Activated T-helper 9 cell treated with anti-CD3 and anti-CD28 coated beads, Interleukin-2, amount 50 U/mL, for 16 hours (primary cell): ENCODE measurements around the gene OPRL1.
"Not testable (repeated sequence)": the region's sequence is repeated elsewhere in the genome, so short reads cannot be mapped to it uniquely, and the experiment has no call there.

Experiments
- DNase-seq: peaks from one replicate; pipeline ENCODE4 v3.0.0-alpha.2; 2020; ENCODE audit warnings: low read depth

Gene OPRL1

DNA sequence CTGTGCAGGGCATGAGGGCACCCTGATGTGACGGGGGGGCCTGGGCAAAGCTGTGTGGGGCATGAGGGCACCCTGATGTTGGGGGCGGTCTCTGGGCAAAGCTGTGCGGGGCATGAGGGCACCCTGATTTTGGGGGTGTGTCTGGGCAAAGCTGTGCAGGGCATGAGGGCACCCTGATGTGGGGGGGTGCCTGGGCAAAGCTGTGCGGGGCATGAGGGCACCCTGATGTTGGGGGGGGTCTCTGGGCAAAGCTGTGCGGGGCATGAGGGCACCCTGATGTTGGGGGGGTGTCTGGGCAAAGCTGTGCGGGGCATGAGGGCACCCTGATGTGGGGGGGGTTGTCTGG, 37.5 kb downstream of the OPRL1 start:
- DNase-seq = not testable (repeated sequence)

DNA sequence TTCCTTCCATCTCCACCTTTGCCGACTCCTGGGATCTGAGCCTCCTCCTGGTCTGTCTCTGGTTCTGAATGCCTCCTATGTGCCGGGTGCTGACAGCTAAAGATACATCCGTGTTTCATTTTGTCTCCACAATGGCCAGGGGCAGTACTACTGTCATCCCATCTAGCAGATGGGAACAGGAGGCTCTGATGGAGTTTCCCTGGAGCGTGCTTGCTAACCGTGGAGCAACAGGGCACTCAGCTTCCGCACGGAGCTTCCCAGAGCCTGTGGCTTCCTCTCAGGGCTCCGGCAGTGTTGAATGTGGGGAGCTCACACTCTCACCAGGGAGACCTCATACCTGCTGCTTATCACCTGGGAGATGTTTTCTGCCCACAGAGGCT, 39.4 kb downstream of the OPRL1 start:
- DNase-seq = no peak

DNA sequence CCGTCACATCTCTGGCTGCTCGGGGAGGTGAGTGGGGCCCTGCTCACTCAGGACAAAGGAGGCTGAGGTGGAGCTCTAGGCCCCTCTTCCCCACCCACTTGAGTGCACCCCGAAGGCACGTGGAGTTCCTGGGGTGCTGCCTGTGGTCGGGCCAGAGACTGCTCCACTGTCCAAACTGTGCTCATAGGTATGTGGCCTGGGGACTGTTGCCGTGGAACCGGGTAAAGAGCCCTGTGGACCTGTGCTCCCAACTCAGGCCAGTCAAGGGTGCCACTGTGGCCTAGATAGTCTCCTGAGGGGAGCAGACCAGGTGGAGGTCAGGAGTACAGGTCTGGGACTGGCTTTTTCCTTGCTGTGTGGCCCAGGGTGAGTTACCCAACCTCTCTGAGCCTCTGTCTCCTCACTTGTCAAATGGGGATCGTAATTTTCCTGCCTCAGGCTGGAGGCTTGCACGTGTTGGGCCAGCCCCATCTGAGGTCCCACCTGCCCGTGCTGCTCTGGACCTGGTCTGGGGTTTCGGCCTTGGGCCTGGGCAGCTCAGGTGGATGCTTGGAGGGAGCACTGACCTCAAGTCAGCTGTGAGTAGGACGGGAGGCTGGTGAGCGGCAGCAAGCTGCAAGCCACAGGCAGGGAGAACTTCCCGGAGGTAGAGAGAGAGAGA, 39.9 kb downstream of the OPRL1 start:
- no peak for DNase-seq

DNA sequence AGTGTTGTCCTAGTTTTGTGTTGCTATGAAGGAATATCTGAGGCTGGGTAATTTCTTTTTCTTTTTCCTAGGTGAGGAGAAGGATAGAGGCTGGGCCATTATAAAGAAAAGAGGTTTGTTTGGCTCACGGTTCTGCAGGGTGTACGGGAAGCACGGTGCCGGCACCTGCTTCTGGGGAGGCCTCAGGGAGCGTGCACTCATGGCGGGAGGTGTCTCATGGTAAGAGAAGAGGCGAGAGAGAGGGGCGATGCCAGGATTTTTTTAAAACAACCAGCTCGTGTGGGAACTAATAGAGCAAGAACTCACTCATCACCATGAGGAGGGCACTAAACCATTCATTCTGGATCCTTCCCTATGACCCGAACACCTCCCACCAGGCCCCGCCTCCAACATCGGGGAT, 41.7 kb downstream of the OPRL1 start:
- no peak for DNase-seq

DNA sequence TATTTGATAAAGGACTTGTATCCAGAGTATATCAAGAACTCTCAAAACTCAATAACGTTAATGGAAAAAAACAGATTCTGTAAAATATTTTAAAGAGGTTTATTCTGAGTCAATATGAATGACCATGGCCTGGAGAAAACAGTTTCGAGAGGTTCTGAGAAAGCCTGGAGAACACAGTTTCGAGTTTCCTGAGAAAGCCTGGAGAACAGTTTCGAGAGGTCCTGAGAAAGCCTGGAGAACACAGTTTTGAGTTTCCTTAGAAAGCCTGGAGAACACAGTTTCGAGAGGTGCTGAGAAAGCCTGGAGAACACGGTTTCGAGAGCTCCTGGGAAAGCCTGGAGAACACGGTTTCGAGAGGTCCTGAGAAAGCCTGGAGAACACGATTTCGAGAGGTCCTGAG, 43.0 kb downstream of the OPRL1 start:
- DNase-seq = not testable (repeated sequence)

DNA sequence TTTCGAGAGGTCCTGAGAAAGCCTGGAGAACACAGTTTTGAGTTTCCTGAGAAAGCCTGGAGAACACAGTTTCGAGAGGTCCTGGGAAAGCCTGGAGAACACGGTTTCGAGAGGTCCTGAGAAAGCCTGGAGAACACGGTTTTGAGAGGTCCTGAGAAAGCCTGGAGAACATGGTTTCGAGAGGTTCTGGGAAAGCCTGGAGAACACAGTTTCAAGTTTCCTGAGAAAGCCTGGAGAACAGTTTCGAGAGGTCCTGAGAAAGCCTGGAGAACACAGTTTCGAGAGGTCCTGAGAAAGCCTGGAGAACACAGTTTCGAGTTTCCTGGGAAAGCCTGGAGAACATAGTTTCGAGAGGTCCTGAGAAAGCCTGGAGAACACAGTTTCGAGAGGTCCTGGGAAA, 43.6 kb downstream of the OPRL1 start:
- DNase-seq = not testable (repeated sequence)

DNA sequence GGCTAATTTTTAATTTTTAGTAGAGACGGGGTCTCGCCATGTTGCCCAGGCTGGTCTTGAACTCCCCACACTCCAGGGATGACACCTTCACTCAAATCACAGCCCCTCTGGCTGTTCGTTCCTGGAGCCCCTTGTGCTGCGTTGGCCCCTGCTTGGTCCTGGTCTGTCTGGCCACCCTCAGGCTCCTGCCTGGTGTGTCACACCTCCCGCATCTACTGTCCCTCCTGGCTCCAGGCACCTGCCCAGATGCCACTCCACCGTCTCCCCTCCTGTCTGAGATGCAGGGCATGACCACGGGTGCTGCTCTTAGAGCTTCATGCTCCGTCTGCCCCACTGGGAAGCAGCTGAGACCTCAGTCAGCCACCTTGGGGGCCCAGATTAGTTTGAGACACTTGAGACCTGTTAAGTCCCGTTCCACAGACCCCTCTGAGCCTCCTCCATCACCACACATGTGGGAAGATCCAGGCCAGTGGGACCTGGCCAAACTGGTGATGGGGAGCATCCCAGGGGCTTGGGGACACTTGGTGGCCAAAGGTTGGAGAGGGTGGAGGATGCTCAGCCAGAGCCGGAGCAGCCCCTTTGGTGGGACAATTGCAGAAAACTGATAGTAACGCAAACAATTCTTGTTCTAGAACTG, 49.4 kb downstream of the OPRL1 start:
- no peak for DNase-seq

DNA sequence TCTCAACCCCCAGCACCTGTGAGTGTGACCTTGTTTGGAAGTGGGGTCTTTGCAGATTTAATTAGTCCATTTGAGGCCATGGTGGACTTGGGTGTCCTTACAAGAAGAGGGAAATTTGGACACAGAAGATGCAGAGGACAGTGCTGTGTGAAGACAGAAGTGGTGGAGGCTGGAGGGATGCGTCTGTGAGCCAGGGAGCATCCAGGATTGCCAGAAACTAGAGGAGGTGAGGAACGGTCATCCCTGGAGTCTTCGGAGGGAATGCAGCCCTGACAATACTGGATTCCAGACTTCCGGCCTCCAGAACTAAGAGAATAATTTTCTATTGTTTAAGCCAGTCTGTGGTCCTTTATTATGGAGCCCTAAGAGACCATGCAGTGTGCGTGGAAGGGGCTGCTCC, 50.4 kb downstream of the OPRL1 start:
- no peak for DNase-seq

DNA sequence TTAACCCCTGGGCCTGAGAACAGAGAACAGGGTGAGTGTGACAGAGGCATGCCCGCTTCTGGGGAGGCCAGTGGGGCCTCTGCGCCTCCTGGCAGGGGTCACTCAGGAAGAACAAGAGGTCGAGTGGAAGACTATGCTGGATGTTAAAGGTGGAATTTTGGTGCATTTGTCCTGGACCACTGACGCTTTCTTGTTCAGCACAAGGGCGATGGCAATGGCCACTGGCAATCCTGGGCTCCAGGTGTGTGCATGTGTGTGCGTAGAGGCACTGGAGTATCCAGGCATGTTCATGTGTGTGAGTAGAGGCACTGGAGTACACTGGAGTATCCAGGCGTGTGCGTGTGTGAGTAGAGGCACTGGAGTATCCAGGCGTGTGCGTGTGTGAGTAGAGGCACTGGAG, 51.0 kb downstream of the OPRL1 start:
- no peak for DNase-seq

DNA sequence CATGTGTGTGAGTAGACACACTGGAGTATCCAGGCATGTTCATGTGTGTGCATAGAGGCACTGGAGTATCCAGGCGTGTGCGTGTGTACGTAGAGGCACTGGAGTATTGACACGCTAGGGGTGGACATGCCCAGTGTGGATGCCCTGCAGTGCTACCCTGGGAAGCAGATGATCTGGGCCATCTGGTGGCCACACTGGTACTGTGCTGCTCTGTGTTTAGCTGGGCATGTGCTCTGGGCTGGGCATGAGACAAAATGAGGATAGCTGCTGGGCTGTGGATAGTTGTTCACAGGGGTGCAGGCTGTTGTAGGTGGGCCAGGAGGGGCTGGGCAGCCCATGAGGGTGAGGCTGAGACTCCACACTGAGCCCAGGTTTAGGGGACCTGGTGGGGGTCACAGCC, 51.5 kb downstream of the OPRL1 start:
- DNase-seq = no peak

DNA sequence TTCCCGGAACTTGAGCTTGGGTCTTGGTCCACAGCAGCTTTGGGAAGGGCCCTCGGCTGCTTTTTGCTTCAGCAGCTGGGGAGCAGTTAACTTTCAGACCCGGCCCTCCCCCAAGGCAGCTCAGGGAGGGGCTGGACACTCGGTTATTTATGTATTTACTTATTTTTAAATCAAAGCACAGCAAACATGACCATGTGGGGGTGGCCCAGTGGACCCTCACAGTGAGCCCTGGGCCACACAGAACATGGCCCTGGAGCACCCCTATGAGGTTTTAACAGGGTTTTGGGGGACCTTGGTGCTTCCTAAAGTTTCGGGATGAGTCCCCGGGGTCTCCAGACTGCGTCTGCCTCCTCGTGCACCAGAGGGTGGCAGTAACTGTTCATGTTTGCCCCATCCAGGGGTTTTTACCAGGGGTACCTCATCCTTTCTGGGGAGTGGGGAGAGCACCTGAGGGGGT, 54.1 kb downstream of the OPRL1 start:
- no peak for DNase-seq

DNA sequence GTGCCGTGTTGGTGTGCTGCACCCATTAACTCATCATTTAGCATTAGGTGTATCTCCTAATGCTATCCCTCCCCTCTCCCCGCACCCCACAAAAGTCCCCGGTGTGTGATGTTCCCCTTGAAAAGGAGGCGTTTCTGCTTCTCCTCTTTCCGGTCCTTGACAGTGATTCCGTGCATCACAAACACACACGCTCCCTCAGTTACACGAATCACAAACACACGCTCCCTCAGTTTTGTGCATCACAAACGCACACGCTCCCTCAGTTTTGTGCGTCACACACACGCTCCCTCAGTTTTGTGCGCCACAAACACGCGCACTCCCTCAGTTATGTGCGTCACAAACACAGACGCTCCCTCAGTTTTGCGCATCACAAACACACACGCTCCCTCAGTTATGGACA, 54.9 kb downstream of the OPRL1 start:
- not testable (repeated sequence) for DNase-seq

DNA sequence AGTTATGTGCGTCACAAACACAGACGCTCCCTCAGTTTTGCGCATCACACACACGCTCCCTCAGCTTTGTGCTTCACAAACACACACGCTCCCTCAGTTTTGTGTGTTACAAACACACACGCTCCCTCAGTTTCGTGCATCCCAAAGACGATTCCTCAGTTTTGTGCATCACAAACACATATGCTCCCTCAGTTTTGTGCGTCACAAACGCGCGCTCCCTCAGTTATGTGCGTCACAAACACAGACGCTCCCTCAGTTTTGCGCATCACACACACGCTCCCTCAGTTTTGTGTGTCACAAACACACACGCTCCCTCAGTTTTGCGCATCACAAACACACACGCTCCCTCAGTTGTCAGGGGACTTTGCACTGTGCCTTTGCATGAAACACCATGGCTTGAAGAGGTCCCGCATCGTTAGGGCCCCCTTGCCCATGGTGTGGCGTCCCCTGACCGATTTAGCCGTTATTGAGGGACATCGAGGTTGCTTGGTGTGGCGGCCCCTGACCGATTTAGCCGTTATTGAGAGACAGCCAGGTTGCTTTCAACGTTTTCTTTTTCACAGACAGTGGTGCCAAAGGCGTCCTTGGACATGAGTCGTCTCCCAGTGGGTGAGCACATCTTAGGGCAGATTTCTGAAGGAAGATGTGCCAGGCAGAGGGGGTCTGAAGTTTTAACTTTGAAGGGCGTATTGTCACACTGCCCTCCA, 56.3 kb downstream of the OPRL1 start:
- no peak for DNase-seq

DNA sequence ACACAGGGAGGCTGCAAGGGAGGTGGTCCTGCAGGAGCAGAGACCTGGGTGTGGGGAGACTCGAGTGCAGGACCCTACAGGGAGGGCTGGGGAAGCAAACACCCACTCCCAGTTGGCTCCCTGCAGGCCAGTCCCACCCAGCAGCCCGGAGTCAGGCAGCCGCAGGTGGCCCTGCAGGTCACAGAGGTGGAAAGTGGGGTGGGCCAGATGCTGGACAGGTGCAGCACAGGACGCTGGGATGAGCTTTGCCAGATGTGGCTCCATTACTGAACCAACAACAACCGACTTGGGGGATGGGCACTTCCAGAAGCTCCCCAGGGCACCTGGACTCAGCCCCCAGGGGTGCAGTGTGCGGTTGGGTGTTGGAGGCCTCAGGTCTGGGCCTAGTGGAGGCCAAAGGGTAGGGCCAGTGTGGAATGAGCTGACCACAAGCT, 57.7 kb downstream of the OPRL1 start:
- DNase-seq = no peak

DNA sequence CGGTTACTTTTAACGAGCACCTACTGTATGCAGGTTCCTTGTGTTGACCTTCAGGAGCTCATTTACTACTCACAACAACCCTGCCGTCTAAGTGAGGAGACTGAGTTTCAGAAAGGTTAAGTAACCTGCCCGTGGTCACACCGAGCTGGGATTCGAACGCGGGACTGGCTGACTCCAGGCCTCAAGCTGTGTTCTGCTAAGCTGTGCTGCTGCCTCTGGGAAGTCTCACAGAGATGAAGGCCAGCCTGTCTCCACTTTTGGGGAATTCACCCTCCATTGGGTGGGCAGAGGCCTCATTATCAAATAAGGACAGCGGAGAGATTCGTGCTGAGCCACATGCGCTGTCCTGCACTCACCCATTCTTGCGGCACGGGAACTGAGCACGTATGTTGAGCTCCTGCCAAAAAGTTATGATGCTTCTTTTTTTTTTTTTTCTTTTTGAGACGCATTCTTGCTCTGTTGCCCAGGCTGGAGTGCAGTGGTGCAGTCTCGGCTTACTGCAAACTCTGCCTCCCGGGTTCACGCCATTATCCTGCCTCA, 58.5 kb downstream of the OPRL1 start:
- DNase-seq = no peak

DNA sequence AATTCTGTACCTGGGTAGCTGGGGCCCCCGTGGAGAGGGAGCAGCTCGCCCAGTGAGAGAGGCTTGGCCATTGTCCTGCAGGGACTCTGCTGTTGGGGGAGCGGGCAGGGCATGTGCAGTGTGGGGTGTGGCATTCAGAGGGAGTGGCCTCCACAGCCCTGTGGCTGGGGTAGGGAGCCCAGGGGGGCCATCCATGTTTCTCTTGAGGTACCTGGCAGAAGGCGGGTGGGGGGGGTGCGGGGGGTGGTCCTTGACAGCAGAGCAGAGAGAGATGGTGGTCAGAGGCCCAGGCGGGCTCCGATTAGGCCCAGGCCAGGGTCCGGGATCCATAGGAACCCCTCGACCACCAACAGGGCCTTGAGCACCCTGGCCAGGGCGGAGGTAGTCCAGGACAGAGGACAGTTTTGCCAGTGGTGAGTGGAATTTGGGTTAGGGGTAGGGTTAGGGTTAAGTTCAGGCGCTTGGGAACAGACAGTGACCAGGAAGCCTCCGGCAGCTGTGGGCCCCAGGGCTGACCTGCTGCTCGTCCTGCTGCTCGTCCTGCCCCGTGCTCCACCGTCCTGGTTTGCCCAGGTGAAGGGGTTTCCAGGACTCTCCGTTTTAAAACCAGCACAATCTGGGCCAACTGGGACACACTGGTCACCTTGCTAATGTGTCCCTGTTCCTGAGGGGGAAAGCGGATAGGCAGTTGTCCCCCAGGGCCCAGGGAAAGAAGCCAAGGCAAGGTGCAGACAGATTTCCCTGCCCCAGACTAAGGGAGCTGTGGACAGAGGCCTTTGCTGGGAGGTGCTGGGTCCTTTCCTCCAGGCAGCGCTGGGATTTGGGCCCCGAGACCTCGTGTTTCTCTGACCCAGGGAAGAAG, 59.5 kb downstream of the OPRL1 start:
- no peak for DNase-seq

DNA sequence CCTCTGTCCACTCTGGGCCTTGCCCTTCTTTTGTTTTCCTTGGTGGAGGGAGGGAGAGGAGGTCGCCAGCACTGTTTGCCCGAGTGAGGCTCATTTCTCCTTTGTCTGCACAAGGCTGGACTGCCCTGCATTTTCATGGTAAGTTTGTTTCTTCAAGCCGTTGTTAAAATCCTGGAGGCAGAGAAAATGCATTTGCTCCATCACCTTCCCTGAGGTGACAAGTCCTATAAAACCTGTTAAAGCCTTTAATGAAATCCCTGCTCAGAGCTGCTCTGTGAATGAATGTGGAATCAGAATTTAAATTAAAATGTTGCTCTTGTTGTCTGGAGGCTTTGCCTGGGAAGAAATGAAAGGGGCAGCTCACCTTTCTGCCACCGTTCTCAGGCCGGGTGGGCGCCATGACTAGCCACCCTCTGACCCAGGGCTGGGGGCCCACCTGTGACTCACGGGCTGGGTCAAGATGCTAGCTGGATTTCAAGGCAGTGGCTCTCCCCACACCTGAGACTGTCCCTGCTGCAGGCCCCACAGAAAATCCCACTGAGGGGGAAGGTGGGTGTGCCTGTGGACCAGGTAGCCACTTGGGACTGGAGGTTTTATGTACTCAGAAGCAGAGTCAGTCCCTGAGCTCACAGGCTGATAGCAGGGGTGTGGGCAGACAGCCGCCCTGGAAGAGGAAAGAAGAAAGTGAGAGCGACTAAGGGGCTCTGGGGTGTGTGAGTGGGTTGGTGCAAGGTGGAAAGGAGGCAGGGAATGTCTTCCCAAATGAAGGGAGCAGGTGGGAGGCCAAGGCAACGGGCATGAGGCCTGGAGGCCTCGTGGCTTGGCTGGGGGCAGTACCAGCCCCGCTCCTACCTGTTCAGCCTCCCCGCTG, 60.4 kb downstream of the OPRL1 start:
- no peak for DNase-seq

DNA sequence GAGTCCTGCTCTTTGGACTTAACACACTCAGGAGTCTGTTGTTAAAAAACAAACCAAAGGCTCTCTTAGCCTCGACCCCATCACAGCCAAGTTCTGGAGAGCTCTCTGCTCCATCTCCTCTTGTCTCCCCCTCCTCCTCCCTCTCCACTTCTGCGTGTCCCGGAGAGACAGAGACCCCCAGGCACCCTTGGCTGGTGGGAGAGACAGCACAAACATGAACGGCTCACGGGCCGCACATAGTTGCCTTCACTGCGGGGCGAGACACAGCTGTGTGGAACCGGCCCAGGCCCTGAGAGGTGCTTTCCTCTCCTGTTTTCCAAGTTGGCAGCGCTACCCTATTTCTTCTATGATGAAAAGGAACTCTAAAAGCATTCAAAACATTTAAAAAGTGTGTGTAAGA, 61.1 kb downstream of the OPRL1 start:
- no peak for DNase-seq

DNA sequence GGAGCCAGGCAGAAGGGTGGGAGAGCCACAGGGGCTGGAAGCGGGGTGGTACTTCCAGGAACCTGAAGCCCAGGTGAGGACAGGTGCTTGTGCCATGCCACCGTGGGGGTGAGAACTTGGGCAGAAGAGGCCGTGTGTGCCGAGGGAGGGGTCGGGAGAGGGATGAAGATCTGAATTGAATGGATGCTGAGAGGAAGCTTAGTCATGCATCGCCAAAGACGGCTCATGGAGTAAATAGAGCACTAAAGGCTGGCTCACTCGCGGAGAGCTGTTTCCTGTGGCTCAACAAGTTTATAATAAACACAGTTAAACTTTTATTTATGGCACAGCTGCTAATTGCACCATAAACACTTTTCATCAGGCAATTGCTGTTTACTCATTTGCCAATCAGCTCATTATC, 62.7 kb downstream of the OPRL1 start:
- no peak for DNase-seq

DNA sequence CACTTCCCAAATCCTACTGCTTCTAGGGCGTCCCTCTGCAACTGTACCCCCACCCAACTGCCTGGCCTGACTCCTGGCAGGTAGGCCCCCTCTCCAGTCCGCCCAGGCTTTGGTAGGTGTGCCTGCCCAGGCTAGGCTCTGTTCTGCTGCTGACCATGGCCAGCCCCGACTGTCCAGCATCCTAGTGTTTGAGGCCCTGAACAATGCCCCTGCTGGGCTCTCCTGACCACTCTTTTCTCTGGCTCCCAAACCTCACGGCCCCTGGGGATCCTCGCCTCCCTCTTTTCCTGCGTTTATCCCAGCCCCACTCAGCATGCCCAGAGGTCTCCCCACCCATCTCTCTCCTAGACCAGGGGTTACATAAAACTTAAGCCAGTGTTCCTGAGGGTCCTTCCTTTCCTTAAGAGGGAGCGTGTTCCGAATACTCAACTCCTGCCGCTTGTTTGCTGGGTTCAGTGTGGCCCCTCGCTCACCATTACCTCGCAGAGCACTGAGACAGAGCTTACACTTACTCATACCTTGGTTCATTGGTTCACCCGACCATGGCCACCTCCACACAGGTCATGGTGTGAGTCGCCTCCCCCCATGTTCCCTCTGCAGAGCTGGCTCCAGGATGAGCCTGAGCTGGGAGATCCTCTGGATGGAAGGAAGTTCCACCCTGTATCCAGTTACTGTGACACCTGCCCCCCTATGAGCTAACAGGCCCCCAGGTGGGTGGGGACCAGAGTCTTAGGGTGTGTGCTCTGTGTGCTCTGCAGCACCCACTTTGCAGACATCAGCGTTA, 63.3 kb downstream of the OPRL1 start:
- no peak for DNase-seq
